ENCODE results near the gene RAC3. TPM values are rescaled to one million over a fixed set of nuclear protein-coding genes. Genes with fewer than 3 reads are reported as not detected.

RAC3 gene
- total RNA-seq, 1 donor from 2014 or later = 75.0 TPM

DNA sequence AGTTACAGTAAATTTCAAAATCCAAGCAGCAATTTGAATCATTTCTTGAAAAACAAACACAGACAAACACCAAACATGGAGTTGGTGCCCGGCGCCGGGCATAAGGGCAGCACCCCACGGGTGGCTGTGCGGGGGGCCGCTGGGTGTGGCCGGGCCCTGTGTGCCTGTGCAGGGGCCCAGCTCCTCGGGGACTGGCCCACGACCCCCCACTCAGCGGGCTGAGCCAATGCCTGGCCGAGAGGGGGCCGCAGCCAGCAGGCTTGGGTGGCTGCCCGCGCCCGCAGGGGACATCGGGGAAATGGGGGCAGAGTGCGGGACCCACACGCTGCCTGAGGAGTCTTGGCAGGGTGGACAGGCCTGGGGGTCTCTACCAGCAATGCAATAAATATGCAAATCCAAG is 47.0 kb downstream of the RAC3 start:
- no peak for DNase-seq (ENCODE audit: low read depth, low spot score)
- TF ChIP-seq, protein P1, sequence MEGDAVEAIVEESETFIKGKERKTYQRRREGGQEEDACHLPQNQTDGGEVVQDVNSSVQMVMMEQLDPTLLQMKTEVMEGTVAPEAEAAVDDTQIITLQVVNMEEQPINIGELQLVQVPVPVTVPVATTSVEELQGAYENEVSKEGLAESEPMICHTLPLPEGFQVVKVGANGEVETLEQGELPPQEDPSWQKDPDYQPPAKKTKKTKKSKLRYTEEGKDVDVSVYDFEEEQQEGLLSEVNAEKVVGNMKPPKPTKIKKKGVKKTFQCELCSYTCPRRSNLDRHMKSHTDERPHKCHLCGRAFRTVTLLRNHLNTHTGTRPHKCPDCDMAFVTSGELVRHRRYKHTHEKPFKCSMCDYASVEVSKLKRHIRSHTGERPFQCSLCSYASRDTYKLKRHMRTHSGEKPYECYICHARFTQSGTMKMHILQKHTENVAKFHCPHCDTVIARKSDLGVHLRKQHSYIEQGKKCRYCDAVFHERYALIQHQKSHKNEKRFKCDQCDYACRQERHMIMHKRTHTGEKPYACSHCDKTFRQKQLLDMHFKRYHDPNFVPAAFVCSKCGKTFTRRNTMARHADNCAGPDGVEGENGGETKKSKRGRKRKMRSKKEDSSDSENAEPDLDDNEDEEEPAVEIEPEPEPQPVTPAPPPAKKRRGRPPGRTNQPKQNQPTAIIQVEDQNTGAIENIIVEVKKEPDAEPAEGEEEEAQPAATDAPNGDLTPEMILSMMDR (conservative IDR thresholded peaks at IDR 0.05) = no peak
- peaks cover 17% of the 10 kb centered on the region for H3K27me3 Mint-ChIP-seq (ENCODE audit: low read depth)
- no peaks in the 10 kb centered on the region for H3K9me3 Mint-ChIP-seq
- peaks cover 2% of the 10 kb centered on the region for H3K36me3 Mint-ChIP-seq (ENCODE audit: low read depth)
- H3K4me3 Mint-ChIP-seq = no peak overlapping the region
- H3K4me1 Mint-ChIP-seq = no peaks in the 10 kb centered on the region
- no peak overlapping the region for H3K27ac Mint-ChIP-seq (ENCODE audit: unreplicated experiment)

GRCh38 chr17:82079001-82079677 is 47.7 kb downstream of the RAC3 start:
- Mint-ChIP-seq H3K27me3 (ENCODE audit: low read depth) (peaks cover 11% of the 10 kb centered on the region), H3K4me1 (no peaks in the 10 kb centered on the region), H3K27ac (ENCODE audit: unreplicated experiment) (peak overlapping the region; percentile 27), H3K9me3 (no peaks in the 10 kb centered on the region), H3K36me3 (ENCODE audit: low read depth) (peaks cover 2% of the 10 kb centered on the region), H3K4me3 (no peak overlapping the region)
- DNase-seq (ENCODE audit: low read depth, low spot score) = no peak
- TF ChIP-seq, protein P1 (conservative IDR thresholded peaks at IDR 0.05) = no peak

- DNase-seq (ENCODE audit: low read depth, low spot score) = no peak
- Mint-ChIP-seq H3K4me1 (no peaks in the 10 kb centered on the region), H3K4me3 (peak overlapping the region; percentile 47), H3K27me3 (ENCODE audit: low read depth) (peaks cover 8% of the 10 kb centered on the region), H3K27ac (ENCODE audit: unreplicated experiment) (no peak overlapping the region), H3K36me3 (ENCODE audit: low read depth) (peaks cover 2% of the 10 kb centered on the region), H3K9me3 (no peaks in the 10 kb centered on the region)
- TF ChIP-seq, protein P1 (conservative IDR thresholded peaks at IDR 0.05) = no peak
Observed at GRCh38 chr17:82080048-82080788, 48.7 kb downstream of the RAC3 start.

DNA sequence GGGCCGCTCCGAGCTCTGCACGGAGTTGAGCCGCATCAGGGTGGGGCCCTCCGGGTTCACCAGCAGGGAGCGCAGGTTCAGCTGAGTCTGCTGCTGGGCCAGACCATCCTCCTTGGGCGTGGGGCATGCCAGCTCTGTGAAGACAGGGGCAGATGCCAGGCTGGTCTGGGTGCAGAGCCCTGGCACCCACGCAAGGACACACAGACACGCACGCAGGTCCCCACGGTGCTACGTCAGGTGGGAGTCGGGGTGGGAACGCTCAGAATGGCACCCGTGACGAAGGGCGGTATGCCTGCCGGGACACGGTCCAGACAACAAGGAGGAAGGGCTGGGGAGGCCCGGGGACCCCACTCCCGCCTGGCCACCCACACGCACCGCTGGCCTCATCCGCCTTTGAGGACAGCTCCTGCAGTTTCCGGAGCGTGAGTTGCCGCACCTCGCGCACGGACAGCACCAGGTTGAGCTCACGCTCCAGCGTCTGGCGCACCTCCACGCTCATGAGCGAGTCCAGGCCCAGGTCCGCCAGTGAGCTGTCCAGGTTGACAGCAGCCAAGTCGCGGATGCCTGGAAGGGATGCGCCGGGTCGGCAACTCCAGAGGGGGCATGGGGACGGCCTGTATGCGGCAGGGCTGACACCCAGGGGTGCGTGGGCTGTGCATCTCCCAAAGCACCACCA is 49.4 kb downstream of the RAC3 start:
- no peaks in the 10 kb centered on the region for H3K4me1 Mint-ChIP-seq
- H3K27ac Mint-ChIP-seq (ENCODE audit: unreplicated experiment) = no peak overlapping the region
- no peaks in the 10 kb centered on the region for H3K9me3 Mint-ChIP-seq
- no peak overlapping the region for H3K4me3 Mint-ChIP-seq
- TF ChIP-seq, protein P1 (conservative IDR thresholded peaks at IDR 0.05) = no peak
- H3K36me3 Mint-ChIP-seq (ENCODE audit: low read depth) = peaks cover 2% of the 10 kb centered on the region
- DNase-seq (ENCODE audit: low read depth, low spot score) = no peak
- peaks cover 3% of the 10 kb centered on the region for H3K27me3 Mint-ChIP-seq (ENCODE audit: low read depth)

DNA sequence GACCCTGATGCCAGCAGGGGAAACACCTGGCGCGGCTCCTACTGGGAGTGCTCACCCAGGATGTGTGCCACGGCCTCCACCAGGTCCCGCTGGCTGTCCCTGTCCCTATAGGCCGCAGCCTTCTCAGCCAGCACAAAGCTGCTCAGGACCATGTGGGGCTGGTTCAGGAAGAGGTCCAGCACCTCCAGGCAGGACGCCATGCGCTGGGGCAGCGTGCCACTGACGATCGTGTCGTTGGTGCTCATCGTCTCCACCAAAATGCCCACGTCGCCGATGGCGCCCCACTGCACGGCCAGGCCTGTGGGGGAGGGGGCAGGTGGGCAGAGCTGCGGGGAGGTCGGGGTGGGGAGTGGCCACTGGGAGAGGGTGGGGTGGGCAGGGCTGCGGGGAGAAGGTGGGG is 50.1 kb downstream of the RAC3 start:
- no peak overlapping the region for H3K27ac Mint-ChIP-seq (ENCODE audit: unreplicated experiment)
- H3K4me3 Mint-ChIP-seq = no peak overlapping the region
- H3K4me1 Mint-ChIP-seq = no peaks in the 10 kb centered on the region
- H3K27me3 Mint-ChIP-seq (ENCODE audit: low read depth) = no peaks in the 10 kb centered on the region
- no peak for DNase-seq (ENCODE audit: low read depth, low spot score)
- H3K36me3 Mint-ChIP-seq (ENCODE audit: low read depth) = peaks cover 2% of the 10 kb centered on the region
- TF ChIP-seq, protein P1 (conservative IDR thresholded peaks at IDR 0.05) = no peak
- H3K9me3 Mint-ChIP-seq = no peaks in the 10 kb centered on the region
